HG03060 (cell line): ENCODE results near the gene HOMER1.

Experiments
- ATAC-seq: cut with Tn5 transposase; IDR thresholded peaks from one replicate; pipeline ENCODE4 v1.9.1; 2021; ENCODE audit warnings: low read depth, moderate number of reproducible peaks; ENCODE audit not compliant: unreplicated experiment

HOMER1 gene

GRCh38 chr5:79333852-79334557 is 179.9 kb downstream of the HOMER1 start:
- ATAC-seq = no peak

GRCh38 chr5:79330071-79330470 is 183.9 kb downstream of the HOMER1 start:
- ATAC-seq = no peak

DNA sequence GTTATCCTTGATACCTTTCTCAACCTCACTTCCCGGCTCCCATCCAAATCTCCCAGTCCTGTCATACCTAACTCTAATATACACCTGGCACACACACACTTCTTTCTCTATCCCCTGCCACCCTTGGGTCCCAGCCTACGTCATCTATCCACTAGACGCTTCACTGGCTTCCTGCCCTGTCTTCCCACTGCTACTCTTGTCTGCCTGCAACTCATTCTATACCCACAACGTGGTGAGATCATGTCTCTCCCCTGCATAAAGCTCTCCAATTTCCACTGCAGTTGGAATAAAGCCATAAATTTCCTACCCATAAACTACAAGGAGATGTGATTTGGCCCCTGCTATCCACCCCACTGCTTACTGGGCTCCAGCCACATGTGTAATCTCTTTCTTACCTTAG is 184.5 kb downstream of the HOMER1 start:
- no peak for ATAC-seq
